Testis (tissue), 3 donors: ENCODE data around the gene EMC1. TPM values are rescaled to one million over a fixed set of nuclear protein-coding genes. Genes with fewer than 3 reads are reported as not detected.
"Not testable (repeated sequence)": the region's sequence is repeated elsewhere in the genome, so short reads cannot be mapped to it uniquely, and the experiment has no call there.

Source experiments
- DNase-seq: peaks from one replicate; pipeline ENCODE4 v3.0.0-alpha.2; 2019
- H3K27ac ChIP-seq, 2 donors: fragments of 200-600 bp; sonication (generic); one replicate each; pipeline ENCODE4 v1.5.1; 2019
- H3K27me3 ChIP-seq: fragments of 200-600 bp; sonication (generic); one replicate; pipeline ENCODE4 v1.5.1; 2019
- H3K36me3 ChIP-seq: fragments of 200-600 bp; sonication (generic); one replicate; pipeline ENCODE4 v1.5.1; 2017; ENCODE audit warnings: low read depth; ENCODE audit errors: missing control alignments
- H3K4me1 ChIP-seq: fragments of 200-600 bp; sonication (generic); one replicate; pipeline ENCODE4 v1.5.1; 2019
- H3K4me3 ChIP-seq, 2 donors: fragments of 200-600 bp; sonication (generic); one replicate each; pipeline ENCODE4 v1.5.1; 2017 to 2019
- H3K9me3 ChIP-seq: fragments of 200-600 bp; sonication (generic); one replicate; pipeline ENCODE4 v1.5.1; 2017
- POLR2A ChIP-seq: fragments of 450-650 bp; IDR thresholded peaks from one replicate; pipeline ENCODE4 v1.6.1; 2017; ENCODE audit warnings: antibody characterized with exemption, mild to moderate bottlenecking, moderate library complexity
- WGBS, 2 donors: methylation state at CpG; one replicate each; pipeline ENCODE4 v1.1.5; 2018; 5-methylcytosine and 5-hydroxymethylcytosine counted together
- intact Hi-C: fragments of 100-400 bp; cut with DNase I; formaldehyde crosslinking; loops from one replicate; pipeline ENCODE4 v1.15.1; 2023; ENCODE audit warnings: low total_unique reads
- polyA plus RNA-seq: library from polyadenylated mRNA; stranded (reverse); fragments of 350-450 nt; fragmentation: Illumina TruSeq; extraction: RNeasy Lipid Tissue Mini Kit (QIAGEN cat#74804); gene quantifications from one replicate; pipeline ENCODE4 v1.2.3, GENCODE V29; 2014; ENCODE audit warnings: low read depth, low replicate concordance; ENCODE audit not compliant: insufficient read depth
- total RNA-seq, 2 donors: library from RNA; depleted of rRNA; stranded (reverse); fragments of >200 nt; gene quantifications; one replicate each; pipeline ENCODE4 v1.2.3, GENCODE V29; 2016
- TF ChIP-seq, protein P1 (sequence below), 3 experiments: fragments of 450-650 bp in 2 of 3; fragments of 200-600 bp in 1 of 3; sonication (generic) in 1 of 3; IDR thresholded peaks; one replicate each; pipeline ENCODE4 v1.5.1; 2016 to 2019; ENCODE audit warnings: antibody characterized with exemption in 3 of 3, mild to moderate bottlenecking in 2 of 3, moderate library complexity in 1 of 3

EMC1 gene
- total and polyA plus RNA-seq, 3 donors from 2014 or later: 41.9 to 114 (median 79.0) TPM

DNA sequence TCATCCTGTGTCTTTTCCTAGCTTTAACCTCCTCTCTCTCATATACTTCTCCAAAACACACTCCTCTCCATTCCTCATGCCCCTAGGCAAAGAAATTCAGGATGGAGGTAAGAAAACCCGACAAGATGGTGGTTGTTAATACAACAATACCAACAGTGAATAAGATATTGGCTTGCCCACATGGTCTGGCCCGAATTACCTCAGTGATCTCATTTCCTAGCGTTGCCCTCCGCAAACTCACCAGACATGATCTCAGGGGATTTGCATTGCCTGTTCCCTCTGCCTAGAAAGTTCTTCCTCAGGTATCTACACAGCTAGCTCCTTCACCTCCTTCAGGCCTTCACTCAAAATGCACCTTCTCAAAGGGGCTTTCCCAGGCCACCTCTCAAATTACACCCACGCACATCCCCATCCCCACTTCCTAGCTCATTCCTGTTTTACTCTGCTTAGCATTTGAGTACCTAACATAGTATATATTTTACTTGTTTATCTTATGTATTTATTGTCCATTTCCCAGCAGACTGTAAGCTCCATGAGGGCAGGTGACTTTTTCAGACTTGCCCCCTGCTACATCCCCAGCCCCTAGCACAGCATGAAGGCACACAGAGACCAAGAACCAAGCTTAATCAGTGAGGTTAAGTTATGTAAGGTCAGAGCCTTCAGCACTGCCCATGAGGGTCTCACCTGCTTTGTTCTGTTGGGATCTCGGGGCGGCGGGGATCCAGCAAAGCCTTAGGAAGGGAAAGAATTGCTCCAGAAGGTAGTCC, 31.1 kb downstream of the EMC1 start:
- intact Hi-C loops: no loop called here
- TF ChIP-seq, protein P1, sequence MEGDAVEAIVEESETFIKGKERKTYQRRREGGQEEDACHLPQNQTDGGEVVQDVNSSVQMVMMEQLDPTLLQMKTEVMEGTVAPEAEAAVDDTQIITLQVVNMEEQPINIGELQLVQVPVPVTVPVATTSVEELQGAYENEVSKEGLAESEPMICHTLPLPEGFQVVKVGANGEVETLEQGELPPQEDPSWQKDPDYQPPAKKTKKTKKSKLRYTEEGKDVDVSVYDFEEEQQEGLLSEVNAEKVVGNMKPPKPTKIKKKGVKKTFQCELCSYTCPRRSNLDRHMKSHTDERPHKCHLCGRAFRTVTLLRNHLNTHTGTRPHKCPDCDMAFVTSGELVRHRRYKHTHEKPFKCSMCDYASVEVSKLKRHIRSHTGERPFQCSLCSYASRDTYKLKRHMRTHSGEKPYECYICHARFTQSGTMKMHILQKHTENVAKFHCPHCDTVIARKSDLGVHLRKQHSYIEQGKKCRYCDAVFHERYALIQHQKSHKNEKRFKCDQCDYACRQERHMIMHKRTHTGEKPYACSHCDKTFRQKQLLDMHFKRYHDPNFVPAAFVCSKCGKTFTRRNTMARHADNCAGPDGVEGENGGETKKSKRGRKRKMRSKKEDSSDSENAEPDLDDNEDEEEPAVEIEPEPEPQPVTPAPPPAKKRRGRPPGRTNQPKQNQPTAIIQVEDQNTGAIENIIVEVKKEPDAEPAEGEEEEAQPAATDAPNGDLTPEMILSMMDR (IDR thresholded peaks at IDR 0.05): no peak
- TF ChIP-seq POLR2A: no peak
- H3K36me3 ChIP-seq: no peaks in the 10 kb centered on the region
- DNase-seq: no peak
- H3K27ac ChIP-seq: no peak overlapping the region
- H3K4me1 ChIP-seq: no peaks in the 10 kb centered on the region
- no peaks in the 10 kb centered on the region for H3K9me3 ChIP-seq
- no peaks in the 10 kb centered on the region for H3K27me3 ChIP-seq
- no peak overlapping the region for H3K4me3 ChIP-seq
- 90 to 96% methylated on average over 8 of the region's 8 CpGs for WGBS, 2 donors

DNA sequence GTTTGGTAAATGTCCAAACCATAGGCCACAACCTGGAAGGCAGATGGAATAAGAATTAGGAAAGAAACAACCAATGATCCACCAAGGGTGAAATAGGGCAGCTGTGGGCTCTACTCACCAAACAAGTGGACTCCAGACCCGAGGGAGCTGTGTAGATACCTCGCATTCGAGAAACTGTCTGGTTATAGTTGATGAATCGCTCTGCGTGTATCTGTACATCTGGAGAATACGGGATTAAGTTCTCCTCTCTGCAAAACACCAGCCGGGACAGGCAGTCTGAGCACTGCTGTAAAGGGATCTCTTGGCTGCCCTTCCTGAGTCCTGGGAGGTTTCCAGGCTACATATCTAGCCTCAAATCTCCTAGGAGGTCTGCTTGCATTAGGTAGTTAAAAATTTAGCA, 31.9 kb downstream of the EMC1 start:
- H3K36me3 ChIP-seq: no peaks in the 10 kb centered on the region
- TF ChIP-seq, protein P1 (IDR thresholded peaks at IDR 0.05): no peak
- TF ChIP-seq POLR2A: no peak

DNA sequence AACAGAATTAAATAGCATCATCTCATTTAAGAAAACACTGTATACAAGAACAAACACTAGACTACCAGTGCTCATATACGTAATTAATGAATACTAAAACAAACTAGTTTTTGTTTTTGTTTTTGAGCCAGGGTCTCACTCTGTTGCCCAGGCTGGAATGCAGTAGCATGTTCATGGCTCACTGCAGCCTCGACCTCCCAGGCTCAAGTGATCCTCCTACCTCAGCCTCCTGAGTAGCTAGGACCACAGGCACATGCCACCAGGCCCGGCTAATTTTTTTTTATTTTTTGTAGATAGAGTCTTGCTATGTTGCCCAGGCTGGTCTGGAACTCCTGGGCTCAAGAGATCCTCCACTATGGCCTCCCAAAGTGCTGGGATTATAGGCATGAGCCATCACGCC, 34.7 kb downstream of the EMC1 start:
- intact Hi-C loops, H3K36me3 ChIP-seq, H3K9me3 ChIP-seq, H3K27me3 ChIP-seq, H3K4me3 ChIP-seq, DNase-seq, H3K27ac ChIP-seq: not testable (repeated sequence)
- H3K4me1 ChIP-seq: peaks cover 10% of the 10 kb centered on the region
- WGBS, 2 donors: 90 to 94% methylated on average over 4 of the region's 4 CpGs

More for the DNA sequence above, 31.9 kb downstream of the EMC1 start:
- no peaks in the 10 kb centered on the region for H3K4me1 ChIP-seq
- H3K9me3 ChIP-seq: no peaks in the 10 kb centered on the region
- no peaks in the 10 kb centered on the region for H3K27me3 ChIP-seq
- 88 to 90% methylated on average over 7 of the region's 7 CpGs for WGBS, 2 donors
- H3K27ac ChIP-seq: no peak overlapping the region
- no peak for DNase-seq
- no peak overlapping the region for H3K4me3 ChIP-seq
- intact Hi-C loops: no loop called here

DNA sequence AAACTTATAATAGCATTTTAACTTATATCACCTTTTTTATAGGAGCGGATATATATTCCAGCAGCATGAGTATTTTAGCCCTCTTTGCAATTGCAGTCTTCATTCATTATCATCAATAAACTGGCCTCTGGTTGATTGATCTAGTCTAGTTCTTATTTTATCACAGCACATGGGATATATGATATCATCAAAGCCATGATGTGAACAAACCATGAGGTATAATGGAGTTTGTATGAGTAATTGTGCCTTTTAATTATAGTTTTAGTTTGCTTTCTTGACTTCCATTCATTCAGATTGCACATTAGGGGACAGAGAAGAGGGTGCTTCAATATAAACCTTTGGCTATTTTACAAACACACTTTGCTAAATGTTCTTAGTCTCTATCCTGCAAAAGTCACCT, 37.7 kb downstream of the EMC1 start:
- H3K27me3 ChIP-seq: no peaks in the 10 kb centered on the region
- intact Hi-C loops: no loop called here
- no peak overlapping the region for H3K4me3 ChIP-seq
- DNase-seq: no peak
- WGBS, 2 donors: 91 to 97% methylated on average over 1 of the region's 1 CpG
- TF ChIP-seq, protein P1 (IDR thresholded peaks at IDR 0.05): no peak
- no peak for TF ChIP-seq POLR2A
- H3K36me3 ChIP-seq: no peaks in the 10 kb centered on the region
- peaks cover 21% of the 10 kb centered on the region for H3K4me1 ChIP-seq
- H3K27ac ChIP-seq: no peak overlapping the region
- H3K9me3 ChIP-seq: no peaks in the 10 kb centered on the region

DNA sequence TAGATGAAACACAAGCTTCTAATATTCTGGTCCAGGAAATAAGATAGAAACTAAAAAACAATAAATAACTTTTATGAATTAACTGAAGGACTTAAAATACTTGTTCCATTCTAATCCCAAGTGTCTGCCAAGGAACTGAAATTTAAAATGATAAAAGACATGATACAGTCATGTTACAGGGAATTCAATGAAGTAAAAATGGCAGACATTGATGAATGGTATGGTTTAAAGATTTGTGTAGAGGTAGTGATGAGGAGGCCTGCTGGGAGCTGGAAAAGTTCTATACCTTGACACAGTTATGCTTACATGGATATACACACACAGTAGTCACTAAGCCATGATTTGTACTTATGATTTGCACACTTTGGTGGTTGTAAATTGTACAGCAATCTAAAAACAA, 39.2 kb downstream of the EMC1 start:
- Histone ChIP-seq H3K27me3 (no peaks in the 10 kb centered on the region), H3K4me3 (no peak overlapping the region), H3K9me3 (no peaks in the 10 kb centered on the region), H3K4me1 (peaks cover 29% of the 10 kb centered on the region), H3K27ac (peak overlapping the region in 1 of 2 donors; percentile 16), H3K36me3 (no peaks in the 10 kb centered on the region)
- TF ChIP-seq, protein P1 (IDR thresholded peaks at IDR 0.05): no peak
- no peak for TF ChIP-seq POLR2A
- DNase-seq: no peak
- intact Hi-C loops: no loop called here
